Stimulated activated CD4-positive, alpha-beta T cell treated with anti-CD3 and anti-CD28 coated beads, Interleukin-15, amount 100 ng/mL, for 1 hour (primary cell): Measurements from ENCODE around the gene LHPP.
A peak's percentile ranks its signal among the peaks of the same experiment; 100 is the strongest.
"Not testable (repeated sequence)": the region's sequence is repeated elsewhere in the genome, so short reads cannot be mapped to it uniquely, and the experiment has no call there.

Source experiments
- DNase-seq, 2 donors: peaks; one replicate each; pipeline ENCODE4 v3.0.0-alpha.2; 2020; ENCODE audit warnings: low read depth in 1 of 2, low spot score in 1 of 2

Gene LHPP, protein sequence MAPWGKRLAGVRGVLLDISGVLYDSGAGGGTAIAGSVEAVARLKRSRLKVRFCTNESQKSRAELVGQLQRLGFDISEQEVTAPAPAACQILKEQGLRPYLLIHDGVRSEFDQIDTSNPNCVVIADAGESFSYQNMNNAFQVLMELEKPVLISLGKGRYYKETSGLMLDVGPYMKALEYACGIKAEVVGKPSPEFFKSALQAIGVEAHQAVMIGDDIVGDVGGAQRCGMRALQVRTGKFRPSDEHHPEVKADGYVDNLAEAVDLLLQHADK

DNA sequence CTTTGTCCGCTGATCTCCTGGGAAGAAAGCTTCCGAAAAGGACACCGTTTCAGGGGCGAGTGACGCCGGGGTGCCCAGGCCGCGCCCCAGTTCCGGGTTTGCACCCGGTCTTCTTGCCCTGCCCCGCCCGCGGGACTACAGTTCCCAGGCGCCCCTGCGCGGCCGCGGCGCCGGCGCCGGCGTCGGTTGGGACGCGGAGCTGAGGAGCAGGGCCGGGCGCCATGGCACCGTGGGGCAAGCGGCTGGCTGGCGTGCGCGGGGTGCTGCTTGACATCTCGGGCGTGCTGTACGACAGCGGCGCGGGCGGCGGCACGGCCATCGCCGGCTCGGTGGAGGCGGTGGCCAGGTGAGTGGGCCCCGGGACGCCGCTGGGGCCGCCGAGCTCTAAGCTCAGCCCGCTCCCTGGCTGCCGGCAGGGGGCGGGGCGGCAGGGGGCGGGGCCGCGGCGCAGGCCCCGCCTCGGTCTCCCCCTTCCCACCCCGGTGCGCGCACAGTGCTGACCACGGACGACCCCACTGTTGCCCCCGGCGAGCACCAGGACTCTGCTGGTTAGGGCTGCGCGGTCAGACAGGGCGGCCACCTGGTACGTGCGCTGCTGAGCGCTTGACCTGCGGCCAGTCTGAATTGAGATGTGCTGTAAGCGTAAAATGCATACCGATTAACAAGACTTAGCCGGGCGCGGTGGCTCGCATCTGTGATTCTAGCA lies at the start of gene LHPP:
TSS of gene LHPP (plus strand) at position 182 of the 706 bp plus-strand sequence. CDS start at position 222, 40 bp downstream.
- DNase-seq: peak; percentile 70 to 82

DNA sequence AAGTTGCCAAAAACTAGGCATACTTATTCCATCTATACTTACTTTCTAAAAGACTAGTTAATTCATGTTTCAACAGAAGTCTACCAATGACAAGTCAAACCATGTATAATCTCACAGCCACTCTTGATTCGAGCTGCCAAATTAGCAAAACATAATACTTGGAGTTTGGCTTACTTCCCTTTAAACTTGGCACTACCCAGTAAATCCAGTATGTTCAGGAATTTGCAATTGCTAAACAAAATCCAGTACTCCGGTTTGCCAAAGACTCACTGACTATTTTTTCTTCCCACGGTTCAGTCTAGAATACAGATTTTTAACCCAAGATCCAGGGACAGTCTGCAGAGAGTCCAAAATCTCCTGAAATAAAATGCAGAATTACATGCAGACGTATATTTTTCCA lies 47.5 kb upstream of the LHPP start:
- DNase-seq: no peak

DNA sequence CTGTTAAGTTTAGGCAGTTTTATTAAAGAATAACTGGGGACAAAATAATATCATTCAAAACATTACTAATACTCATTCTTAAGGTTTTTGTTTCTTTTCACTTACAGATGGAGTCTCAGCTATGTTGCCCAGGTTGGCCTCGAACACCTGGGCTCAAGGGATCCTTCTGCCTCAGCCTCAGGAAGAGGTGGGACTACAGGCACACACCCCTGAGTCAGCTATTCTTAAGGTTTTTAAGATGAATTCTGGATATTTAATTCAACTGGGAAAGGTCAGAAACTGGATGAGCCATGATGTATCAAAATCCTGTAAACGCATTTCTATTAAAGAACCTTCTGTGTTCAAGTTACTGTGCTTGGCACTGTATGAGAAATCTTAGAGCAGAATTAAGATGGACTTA lies 46.4 kb upstream of the LHPP start:
- DNase-seq: no peak

DNA sequence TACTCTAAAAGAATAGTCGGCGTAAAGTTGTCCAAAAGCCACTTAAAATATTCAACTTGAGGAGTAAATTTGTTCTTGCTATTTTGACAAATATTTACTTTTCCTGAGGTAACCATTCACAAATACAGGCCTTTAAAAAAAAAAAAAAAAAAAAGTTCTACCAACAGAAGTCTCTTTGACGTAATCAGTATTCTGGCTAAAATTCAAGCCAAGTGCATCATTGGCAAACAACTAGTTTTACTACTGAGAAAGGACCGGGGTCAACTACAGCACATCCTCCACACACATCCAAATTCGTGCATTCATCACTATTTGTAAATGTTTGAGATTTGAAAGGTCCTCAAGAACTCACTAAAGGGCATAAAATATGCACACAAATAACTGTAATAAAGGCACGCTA lies 44.9 kb upstream of the LHPP start:
- DNase-seq: no peak

DNA sequence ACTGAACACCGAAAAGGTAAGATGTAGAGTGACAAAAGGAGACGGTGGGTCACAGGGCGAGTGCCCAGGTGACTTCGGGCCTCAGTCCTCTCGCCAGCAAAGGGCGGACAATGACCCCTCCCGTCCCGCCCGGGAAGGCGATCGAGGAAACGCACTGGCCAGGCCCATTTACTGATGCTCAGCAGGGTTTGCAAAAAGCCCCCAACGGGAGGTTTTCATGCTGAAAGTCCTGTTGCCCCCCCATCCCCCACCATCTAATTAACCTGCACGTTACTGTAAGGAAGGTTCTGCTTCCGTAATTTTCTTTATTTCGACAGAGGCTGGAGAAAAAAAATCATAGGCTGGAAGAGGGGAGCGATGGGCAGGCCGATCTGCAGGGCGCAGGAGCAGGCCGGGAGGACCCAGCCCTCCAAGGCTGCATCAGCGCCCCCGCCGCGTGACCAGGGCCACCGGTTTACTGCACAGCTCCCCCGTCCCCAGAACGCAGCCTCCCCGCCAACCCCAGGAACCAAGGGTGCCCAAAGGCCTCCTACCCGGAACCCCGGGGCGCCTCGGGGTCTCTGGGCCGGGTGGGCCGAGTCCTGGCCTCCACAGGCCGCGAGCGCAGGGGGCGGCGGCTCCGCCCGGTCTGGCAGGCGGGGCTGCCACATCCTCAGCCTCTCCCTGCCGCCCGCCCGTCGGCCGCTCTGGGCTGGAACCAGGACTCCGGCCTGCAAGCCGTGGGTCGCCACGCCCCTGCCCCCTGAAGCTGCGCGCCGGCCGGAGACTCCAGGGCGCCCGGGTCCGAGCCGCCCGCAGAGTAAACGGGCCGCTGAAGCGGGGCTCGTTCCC lies 43.5 kb upstream of the LHPP start:
- DNase-seq: peak; percentile 16 to 21

DNA sequence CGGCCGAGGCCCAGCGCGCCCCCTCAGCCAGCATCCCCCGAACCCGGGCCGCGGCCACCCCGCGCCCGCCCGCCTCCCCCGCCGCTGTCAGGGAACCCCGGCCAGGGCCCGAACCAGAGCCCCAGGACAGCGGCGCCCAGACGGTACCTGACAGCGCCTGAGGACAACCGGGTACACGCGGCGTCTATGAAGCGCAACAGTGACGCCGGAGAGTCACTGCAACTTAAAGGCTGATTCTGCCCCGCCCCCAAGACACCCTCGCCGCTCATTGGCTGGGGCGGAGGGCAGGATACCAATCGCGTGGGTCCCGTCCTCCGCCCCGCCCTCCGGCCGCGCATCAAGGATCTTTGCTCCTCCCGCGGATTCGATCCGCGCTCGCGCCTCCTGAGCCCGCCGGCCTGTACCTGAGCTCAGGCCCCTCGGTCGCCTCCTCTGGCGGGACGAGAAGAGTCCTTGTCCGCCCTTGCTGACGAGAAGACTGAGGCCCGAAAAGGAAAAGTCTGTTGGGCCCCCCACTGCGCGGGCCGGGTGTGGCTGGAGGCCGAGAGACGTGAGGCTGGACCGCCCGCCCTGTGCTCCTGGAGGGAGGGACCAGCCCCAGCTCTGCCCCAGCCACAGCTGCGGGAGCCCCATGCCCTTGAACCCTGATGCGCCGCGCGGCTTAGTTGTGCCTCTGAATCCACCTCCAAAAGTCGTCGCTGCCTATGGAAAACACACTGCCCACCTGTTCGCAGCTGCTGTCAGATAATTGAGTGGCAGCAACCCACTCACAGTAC lies 42.7 kb upstream of the LHPP start, which contains the start of gene OAT:
TSS of gene OAT (minus strand) at position 198 of the 776 bp plus-strand sequence. CDS start 6,752 bp downstream, outside the sequence.
- peak; percentile 89 to 92 for DNase-seq

DNA sequence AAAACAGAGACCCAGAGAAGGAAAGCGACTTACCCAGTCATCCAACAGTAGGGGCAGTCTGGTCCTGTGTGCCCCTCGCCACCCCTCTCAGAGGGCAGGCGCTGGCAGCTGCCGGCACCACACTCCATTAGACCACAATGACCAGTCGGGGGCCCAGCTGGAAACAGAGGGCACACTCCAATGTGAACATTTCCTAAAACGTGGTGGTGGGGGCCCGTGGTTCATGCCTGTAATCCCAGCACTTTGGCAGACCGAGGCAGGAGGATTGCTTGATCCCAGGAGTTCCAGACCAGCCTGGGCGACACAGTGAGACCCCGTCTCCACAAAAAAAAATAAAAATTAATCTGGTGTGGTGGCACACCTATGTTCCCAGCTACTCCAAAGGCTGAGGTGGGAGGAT lies 42.0 kb upstream of the LHPP start:
- no peak for DNase-seq

DNA sequence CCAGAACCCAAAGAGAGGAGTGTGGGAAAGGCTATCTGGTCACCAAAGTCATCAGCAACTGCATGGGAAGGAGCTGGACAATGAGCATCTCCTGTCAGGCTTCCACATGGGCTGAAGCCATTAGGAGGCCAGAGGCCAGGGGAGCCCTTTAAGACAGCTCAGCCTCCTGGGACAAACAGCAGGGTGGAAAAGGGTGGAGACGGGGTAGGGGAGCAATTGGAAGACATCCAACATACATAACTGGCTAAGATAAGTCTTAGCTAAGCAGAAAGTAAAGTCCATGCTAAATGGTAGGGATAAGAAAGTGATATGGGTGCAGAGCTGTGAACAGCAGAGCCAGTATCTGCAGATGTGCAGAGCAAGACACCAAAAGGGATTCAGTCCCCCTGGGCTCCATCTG lies 41.4 kb upstream of the LHPP start:
- no peak for DNase-seq

DNA sequence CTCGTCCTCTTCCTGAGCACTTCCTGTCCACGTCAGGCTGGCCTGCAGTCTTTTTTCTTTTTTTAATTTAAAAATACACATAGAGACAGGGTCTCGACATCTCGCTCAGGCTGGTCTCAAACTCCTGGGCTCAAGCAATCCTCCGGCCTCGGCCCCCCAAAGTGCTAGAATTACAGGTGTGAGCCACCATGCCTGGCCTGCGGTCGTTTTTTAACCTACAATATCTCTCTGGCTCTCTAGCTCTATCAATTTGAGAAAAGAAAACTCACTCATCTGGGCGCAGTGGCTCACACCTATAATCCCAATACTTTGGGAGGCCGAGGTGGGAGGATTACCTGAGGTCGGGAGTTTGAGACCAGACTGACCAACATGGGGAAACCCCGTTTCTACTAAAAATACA lies 38.9 kb upstream of the LHPP start:
- DNase-seq: no peak

DNA sequence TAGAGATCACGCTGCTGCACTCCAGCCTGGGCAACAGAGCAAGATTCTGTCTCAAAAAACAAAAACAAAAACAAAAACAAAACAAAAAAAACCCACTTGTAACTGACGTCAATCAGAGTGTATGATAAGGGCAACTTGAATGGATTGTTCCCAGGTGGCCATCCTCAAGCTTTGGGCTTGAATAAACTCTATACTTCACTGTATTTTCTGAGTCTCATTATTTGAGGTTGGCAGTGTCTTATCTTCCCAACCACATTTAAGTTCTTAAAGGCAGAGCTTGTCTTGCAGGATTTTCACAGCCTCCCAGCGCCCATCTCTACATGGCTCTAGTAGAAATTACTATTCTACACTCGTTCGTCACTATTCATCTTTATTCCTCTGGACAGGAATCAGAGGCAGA lies 37.8 kb upstream of the LHPP start:
- no peak for DNase-seq

DNA sequence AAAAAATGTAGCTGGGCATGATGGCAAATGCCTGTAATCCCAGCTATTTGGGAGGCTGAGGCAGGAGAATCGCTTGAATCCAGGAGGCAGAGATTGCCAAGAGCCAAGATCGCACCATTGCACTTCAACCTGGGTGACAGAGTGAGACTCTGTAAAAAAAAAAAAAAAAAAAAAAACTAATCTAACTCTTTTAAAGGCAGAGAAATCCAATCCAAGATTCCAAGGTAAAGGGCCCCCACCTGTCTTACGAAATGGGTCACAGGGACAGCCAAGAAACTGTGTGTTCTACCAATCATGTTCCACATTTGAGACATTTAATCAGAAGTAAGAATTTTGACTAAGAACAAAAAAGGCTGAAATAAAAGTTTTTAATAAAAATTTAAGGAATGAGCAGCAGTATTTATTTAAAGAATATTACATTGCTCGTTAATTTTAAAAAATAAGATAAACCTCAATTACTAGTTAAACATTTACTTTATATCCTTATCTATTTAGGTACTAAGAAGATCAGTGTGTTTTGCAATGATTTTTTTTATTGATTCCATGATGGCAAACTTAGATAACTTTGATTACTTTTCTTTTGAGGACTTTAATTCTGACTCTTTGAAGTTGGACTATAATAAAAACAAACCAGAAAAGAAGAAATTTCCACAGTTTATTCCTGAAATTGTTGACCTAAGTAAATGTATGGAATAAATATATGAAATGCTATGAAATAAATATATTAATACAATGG lies 36.2 kb upstream of the LHPP start:
- no peak for DNase-seq

DNA sequence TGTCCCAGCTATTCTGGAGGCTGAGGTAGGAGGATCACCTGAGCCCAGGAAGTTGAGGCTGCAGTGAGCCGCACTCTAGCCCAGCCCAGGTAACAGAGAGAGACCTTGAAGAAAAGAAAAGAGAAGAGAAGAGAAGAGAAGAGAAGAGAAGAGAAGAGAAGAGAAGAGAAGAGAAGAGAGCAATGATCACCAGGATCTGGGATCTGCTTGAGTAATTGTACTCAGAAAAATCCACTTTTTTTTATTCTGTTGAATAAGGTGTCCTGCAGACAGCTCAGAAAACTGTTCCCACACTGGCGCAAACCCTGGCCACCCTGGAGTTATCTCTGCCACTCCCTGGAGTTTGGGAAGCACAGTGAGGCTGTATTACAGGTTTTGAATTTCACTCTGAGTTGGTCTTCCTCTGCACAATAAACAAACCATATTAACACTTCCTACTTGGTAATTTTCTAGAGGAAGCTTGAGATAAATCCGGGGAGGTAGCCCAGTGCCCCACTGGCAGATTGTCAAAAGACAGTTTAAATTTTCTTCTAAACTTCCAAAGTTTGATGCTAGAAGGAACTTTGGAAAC lies 33.3 kb upstream of the LHPP start:
- no peak for DNase-seq

DNA sequence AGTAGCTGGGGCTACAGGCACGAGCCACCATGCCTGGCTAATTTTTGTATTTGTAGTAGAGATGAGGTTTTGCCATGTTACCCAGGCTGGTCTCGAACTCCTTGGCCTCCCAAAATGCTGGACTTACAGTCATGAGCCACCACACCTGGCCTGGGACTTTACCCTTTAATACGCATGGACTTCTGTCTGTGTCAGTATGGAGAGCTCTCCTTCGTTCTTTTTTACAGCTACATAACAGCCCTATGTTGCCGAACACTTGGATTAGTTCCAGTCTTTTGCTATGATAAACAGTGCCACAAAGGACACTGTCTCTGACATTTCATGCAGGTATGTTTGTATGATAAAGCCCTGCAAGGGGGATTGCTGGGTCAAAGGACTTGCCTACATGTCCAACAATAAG lies 32.0 kb upstream of the LHPP start:
- DNase-seq: no peak

DNA sequence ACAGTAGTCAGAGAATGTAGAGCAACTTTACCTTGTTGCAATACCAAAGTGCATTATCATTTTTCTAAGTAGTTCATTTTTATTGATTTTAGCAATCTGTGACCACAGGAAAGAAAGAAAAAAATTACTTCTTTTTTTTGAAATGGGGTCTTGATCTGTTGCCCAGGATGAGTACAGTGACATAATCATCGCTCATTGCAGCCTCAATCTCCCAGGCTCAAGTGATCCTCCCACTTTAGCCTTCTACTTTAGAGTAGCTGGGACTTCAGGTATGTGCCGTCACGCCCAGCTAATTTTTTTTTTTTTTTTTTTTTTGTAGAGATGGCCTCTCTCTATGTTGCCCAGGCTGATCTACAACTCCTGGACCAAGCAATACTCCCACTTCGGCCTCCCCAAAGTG lies 31.5 kb upstream of the LHPP start:
- DNase-seq: no peak

DNA sequence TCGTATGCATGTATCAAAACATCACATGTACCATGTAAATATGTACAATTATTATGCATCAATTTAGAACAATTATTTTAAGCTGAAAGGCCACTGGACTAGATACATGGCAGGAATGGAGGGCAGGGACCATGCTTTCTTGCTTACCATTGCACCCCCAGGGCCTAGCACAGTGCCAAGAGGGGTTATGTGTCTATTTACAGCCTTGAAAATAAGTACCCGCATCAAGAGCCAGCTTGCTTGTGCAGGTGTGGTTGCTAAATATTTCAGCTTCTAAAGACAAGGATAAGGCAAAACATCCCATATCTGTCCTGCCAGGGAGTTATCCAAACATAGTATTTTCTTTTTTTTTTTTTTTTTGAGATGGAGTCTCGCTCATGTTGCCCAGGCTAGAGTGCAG lies 28.2 kb upstream of the LHPP start:
- no peak for DNase-seq

DNA sequence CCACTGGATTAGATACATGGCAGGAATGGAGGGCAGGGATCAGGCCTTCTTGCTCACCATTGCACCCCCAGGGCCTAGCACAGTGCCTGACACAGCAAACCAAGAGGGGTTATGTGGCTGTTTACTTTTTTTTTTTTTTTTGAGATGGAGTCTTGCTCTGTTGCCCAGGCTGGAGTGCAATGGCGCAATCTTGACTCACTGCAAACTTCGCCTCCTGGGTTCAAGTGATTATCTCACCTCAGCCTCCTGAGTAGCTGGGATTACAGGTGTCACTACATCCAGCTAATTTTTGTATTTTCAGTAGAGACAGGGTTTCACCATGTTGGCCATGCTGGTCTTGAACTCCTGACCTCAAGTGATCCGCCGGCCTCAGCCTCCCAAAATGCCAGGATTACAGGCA lies 25.9 kb upstream of the LHPP start:
- DNase-seq: not testable (repeated sequence)

DNA sequence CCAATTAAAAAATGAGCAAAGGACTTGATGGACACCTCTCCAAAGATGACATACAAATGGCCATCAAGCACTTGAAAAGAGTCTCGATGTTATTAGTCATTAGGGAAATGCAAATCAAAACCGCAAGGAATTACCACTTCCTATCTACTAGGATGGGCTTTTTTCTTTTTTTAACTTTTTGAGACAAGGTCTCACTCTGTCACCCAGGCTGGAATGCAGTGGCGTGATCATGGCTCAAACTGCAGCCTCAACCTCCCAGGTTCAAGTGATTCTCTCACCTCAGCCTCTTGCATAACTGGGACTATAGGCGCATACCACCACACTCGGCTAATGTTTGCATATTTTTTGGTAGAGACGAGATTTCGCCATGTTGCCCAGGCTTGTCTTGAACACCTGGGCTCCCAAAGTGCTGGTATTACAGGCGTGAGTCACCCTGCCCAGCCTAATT lies 25.4 kb upstream of the LHPP start:
- no peak for DNase-seq

DNA sequence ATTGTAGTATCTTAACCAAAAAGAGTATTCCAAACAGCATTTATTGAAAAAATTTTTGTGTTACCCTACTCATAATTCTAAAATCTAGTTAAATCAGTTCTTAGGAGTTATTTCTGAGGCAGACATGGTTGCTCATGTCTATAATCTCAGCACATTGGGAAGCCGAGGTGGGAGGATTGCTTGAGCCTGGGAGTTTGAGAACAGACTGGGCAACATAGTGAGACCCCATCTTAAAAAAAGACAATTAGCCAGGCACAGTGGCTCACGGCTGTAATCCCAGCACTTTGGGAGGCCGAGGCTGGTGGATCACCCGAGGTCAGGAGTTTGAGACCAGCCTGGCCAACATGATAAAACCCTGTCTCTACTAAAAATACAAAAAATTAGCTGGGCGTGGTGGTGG lies 19.9 kb upstream of the LHPP start:
- DNase-seq: not testable (repeated sequence)

DNA sequence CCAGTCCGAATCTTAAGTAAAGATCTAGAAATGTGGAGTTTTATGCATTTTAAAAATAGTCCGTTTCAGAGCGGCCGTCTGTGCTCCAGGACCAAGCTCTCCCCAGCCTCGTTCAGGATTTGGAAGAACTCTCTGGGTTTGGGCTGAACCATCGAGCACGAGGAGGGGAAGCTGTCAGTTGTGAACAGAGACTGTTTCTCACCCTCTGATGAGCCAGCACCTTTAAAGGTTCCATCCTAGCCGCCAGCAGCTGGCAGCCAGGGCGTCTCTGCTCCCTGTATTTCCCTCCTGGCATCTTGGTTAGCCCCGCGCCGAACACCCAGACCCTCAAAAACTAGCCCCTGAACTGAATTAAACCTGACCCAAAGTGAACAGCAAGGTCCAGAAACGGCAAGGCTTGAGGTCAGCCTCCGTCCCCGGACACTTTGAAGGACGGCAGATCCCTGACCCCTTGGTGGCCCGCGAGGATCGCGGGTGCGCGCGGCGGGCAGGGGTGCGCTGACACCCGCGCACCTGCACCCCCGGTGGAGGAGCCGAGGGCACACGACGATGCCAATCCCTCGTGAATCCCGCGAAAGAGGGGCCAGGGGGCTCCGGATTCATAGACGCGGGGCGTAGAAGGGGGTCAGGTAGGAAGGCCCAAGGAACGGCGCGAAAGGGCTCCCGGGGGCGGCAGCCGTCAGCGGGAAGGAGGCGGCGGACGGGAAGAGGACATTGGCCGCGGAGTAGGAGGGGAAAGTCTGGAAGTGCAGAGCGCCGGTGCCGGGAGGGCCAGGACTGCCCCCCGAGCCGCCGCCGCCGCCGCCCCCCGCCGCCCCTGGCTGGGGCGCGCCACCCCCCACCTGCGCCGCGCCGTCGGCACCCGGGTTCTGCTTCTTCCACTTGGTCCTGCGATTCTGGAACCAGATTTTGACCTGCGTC lies 14.5 kb upstream of the LHPP start:
- no peak for DNase-seq
